Gastroesophageal sphincter (tissue), 3 donors: ENCODE data around the gene FAM216A.

Experiments used
- CTCF ChIP-seq, 4 experiments: fragments of 200-600 bp in 2 of 4; fragments of 450-650 bp in 2 of 4; sonication (generic) in 1 of 4; IDR thresholded peaks; one replicate each; pipeline ENCODE4 v1.5.1; 2017 to 2019; ENCODE audit warnings: antibody characterized with exemption in 4 of 4, mild to moderate bottlenecking in 2 of 4, moderate library complexity in 2 of 4
- POLR2A ChIP-seq, 2 donors: fragments of 450-650 bp; IDR thresholded peaks; one replicate each; pipeline ENCODE4 v1.6.1; 2017; ENCODE audit warnings: antibody characterized with exemption in 2 of 2, mild to moderate bottlenecking in 2 of 2, moderate library complexity in 1 of 2

GRCh38 chr12:110451263-110451662, 17.4 kb upstream of the FAM216A start:
- TF ChIP-seq CTCF (IDR thresholded peaks at IDR 0.05) (no peak), POLR2A (IDR thresholded peaks at IDR 0.05) (no peak)
